ENCODE results near the gene COL8A2.

Gene COL8A2

DNA sequence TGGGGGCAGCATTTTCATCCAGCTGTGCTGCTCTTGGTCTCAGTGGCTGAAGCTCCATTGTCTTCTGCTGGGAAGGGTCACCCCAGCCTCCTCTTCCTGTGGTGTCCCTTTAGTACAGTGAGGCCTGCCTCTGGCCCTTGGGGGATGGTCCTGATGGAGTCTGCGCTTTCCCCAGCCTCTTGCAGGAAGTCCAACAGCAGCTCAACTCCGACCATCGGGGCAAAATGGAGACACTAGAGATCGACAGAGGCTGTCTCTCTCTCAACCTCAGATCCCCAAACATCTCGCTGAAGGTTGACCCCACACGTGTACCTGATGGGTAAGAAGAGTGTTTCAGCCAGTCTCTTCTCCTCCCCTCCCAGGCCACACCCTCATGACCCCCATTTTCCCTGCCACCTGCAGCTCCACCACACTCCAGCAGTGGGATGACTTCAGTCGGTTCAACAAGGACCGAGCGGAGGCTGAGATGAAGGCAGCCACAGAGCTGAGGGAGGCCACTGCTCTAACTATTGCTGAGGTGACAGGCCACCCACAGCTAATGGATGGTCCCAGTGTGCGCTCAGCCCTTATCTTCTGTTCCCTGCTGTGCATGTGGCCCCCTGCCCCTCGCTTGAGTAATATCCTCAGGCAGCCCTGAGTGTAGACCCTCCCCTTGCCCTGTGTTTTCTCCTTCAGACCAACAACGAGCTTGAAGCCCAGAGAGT, 38.3 kb downstream of the COL8A2 start:
- Histone ChIP-seq H3K27ac (ENCODE audit: low read depth, low read length, poor library complexity, severe bottlenecking) (no peak overlapping the region), H3F3A (ENCODE audit: insufficient read depth, low read length) (no peaks in the 10 kb centered on the region), H3K9me2 (ENCODE audit: low read depth, low read length) (no peaks in the 10 kb centered on the region), H3K79me2 (ENCODE audit: insufficient read depth, low read length) (no peaks in the 10 kb centered on the region), H3K36me3 (ENCODE audit: insufficient read depth, low read length) (peaks cover 10% of the 10 kb centered on the region; the same call in 1 of the 2 replicates), H3K9me3 (ENCODE audit: low read length) (no peaks in the 10 kb centered on the region), H3K4me2 (ENCODE audit: low read length) (no peak overlapping the region), H3K27me3 (ENCODE audit: insufficient read depth, low read length) (peaks cover 5% of the 10 kb centered on the region; the same call in 1 of the 2 replicates), H2AFZ (ENCODE audit: low read length) (no peak overlapping the region), H4K20me1 (ENCODE audit: insufficient read depth, low read length) (no peaks in the 10 kb centered on the region), H3K9ac (ENCODE audit: low read length) (no peak overlapping the region), H3K4me3 (ENCODE audit: low read depth, low read length, poor library complexity, severe bottlenecking) (no peak overlapping the region), H3K4me1 (ENCODE audit: insufficient read depth, low read length, severe bottlenecking) (peaks cover 27% of the 10 kb centered on the region)
- TF ChIP-seq CTCF (IDR thresholded peaks at IDR 0.05; ENCODE audit: low read length) (no peak), EZH2 (IDR thresholded peaks at IDR 0.05; ENCODE audit: borderline replicate concordance, low read length) (no peak)

DNA sequence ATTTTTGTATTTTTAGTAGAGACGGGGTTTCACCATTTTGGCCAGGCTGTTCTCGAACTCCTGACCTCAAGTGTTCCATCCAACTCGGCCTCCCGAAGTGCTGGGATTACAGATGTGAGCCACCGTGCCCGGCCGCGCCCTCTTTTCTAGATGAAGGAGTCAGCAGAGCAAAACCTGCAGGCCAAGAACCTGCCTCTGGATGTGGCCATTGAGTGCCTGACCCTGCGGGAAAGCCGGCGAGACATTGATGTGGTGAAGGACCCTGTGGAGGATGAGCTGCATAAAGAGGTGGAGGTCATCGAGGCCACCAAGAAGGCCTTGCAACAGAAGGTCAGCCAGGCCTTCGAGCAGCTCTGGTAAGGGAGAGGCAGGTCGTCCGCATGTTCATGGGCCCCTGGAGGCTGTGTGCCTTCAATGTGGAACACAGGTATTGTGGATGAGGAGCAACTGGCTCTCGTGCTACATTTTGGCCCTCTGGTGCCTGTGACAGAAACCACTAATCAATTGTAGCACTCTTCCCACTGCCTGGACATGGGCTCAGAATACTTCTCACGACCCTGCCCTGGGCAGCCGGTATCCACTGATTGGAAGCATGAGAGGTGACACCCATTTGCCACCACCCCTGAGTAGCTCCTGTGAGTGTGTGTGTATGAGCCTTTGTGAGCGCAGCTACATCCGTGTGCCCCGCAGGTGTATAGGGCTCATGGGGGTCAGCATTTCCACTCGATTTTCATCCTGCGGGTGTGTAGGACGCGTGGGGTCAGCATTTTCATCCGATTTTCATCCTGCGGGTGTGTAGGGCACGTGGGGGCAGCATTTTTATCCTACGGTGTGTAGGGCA, 39.1 kb downstream of the COL8A2 start:
- no peaks in the 10 kb centered on the region for H3F3A ChIP-seq (ENCODE audit: insufficient read depth, low read length)
- no peaks in the 10 kb centered on the region for H3K9me2 ChIP-seq (ENCODE audit: low read depth, low read length)
- no peaks in the 10 kb centered on the region for H3K9me3 ChIP-seq (ENCODE audit: low read length)
- H3K4me3 ChIP-seq (ENCODE audit: low read depth, low read length, poor library complexity, severe bottlenecking) = no peak overlapping the region
- H3K79me2 ChIP-seq (ENCODE audit: insufficient read depth, low read length) = no peaks in the 10 kb centered on the region
- peaks cover 4% of the 10 kb centered on the region; the same call in 1 of the 2 replicates for H3K36me3 ChIP-seq (ENCODE audit: insufficient read depth, low read length)
- H3K4me1 ChIP-seq (ENCODE audit: insufficient read depth, low read length, severe bottlenecking) = peaks cover 27% of the 10 kb centered on the region
- no peak for TF ChIP-seq CTCF (IDR thresholded peaks at IDR 0.05; ENCODE audit: low read length)
- TF ChIP-seq EZH2 (IDR thresholded peaks at IDR 0.05; ENCODE audit: borderline replicate concordance, low read length) = no peak
- no peak overlapping the region for H2AFZ ChIP-seq (ENCODE audit: low read length)
- H4K20me1 ChIP-seq (ENCODE audit: insufficient read depth, low read length) = no peaks in the 10 kb centered on the region
- no peak overlapping the region for H3K27ac ChIP-seq (ENCODE audit: low read depth, low read length, poor library complexity, severe bottlenecking)
- no peak overlapping the region for H3K9ac ChIP-seq (ENCODE audit: low read length)
- H3K4me2 ChIP-seq (ENCODE audit: low read length) = no peak overlapping the region
- peaks cover 5% of the 10 kb centered on the region; the same call in 1 of the 2 replicates for H3K27me3 ChIP-seq (ENCODE audit: insufficient read depth, low read length)

DNA sequence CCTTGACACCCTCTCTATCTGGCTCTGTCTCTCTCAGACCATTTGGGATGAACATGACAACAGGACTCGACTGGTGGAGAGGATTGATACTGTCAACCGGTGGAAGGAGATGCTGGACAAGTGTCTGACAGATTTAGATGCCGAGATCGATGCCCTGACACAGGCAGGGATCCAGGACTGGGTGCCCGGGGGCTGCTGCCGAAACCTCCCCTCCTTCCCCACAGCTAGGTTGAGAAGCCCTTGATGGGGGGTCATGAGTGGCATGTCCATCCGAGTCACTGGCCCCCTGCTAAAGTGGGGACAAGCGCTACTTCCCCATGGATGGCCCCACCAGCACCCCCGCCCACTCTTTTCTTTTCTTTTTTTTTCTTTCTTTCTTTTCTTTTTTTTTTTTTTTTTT, 39.9 kb downstream of the COL8A2 start:
- Histone ChIP-seq H3K4me3 (ENCODE audit: low read depth, low read length, poor library complexity, severe bottlenecking) (no peak overlapping the region), H3K36me3 (ENCODE audit: insufficient read depth, low read length) (peaks cover 3% of the 10 kb centered on the region; the same call in 1 of the 2 replicates), H3K9me2 (ENCODE audit: low read depth, low read length) (no peaks in the 10 kb centered on the region), H3K9me3 (ENCODE audit: low read length) (no peaks in the 10 kb centered on the region), H4K20me1 (ENCODE audit: insufficient read depth, low read length) (no peaks in the 10 kb centered on the region), H3K27ac (ENCODE audit: low read depth, low read length, poor library complexity, severe bottlenecking) (no peak overlapping the region), H3K27me3 (ENCODE audit: insufficient read depth, low read length) (peaks cover 5% of the 10 kb centered on the region; the same call in 1 of the 2 replicates), H3K4me2 (ENCODE audit: low read length) (no peak overlapping the region), H2AFZ (ENCODE audit: low read length) (no peak overlapping the region), H3K79me2 (ENCODE audit: insufficient read depth, low read length) (no peaks in the 10 kb centered on the region), H3F3A (ENCODE audit: insufficient read depth, low read length) (no peaks in the 10 kb centered on the region), H3K9ac (ENCODE audit: low read length) (no peak overlapping the region), H3K4me1 (ENCODE audit: insufficient read depth, low read length, severe bottlenecking) (peaks cover 25% of the 10 kb centered on the region)
- TF ChIP-seq EZH2 (IDR thresholded peaks at IDR 0.05; ENCODE audit: borderline replicate concordance, low read length) (no peak), CTCF (IDR thresholded peaks at IDR 0.05; ENCODE audit: low read length) (no peak)

All from OCI-LY1 (cell line).